GM12872 (cell line): ENCODE data around the gene FAM107A.

Source experiments
- CTCF ChIP-seq: IDR thresholded peaks from 3 replicates; pipeline ENCODE4 v1.5.1; 2011; ENCODE audit warnings: low read depth, mild to moderate bottlenecking, low read length, moderate library complexity; ENCODE audit not compliant: insufficient read depth

The FAM107A gene

GRCh38 chr3:58573640-58574039 lies 3.6 kb downstream of the FAM107A start:
- TF ChIP-seq CTCF, result no peak

GRCh38 chr3:58572634-58573230 lies 4.5 kb downstream of the FAM107A start:
- no peak for TF ChIP-seq CTCF

- no peak for TF ChIP-seq CTCF
These were observed 5.1 kb downstream of the FAM107A start for GRCh38 chr3:58572013-58572633.

- TF ChIP-seq CTCF, result no peak
These were observed 6.3 kb downstream of the FAM107A start for GRCh38 chr3:58570851-58571250.

- TF ChIP-seq CTCF, result no peak
These were observed 7.7 kb downstream of the FAM107A start for GRCh38 chr3:58569287-58570001.

GRCh38 chr3:58568572-58569286 lies 8.5 kb downstream of the FAM107A start:
- peak; percentile 93 for TF ChIP-seq CTCF

- TF ChIP-seq CTCF, result no peak
These were observed 10.0 kb downstream of the FAM107A start for GRCh38 chr3:58567251-58567515.
